HCT116 (cell line): ENCODE measurements around the gene RARS1.

Experiments used
- EZH2 ChIP-seq: fragments of 200-600 bp; sonication (generic); IDR thresholded peaks from 2 replicates; pipeline ENCODE4 v1.6.1; 2017; ENCODE audit warnings: antibody characterized with exemption, mixed run types
- EZH2phosphoT487 ChIP-seq: fragments of 200-600 bp; IDR thresholded peaks from 2 replicates; pipeline ENCODE4 v1.6.1; 2018; ENCODE audit warnings: antibody characterized with exemption, borderline replicate concordance
- FOSL1 ChIP-seq: IDR thresholded peaks from 2 replicates; pipeline ENCODE4 v1.6.1; 2012; ENCODE audit warnings: low read depth
- POLR2A ChIP-seq: IDR thresholded peaks from 2 replicates; pipeline ENCODE4 v1.7.0; 2011; ENCODE audit warnings: borderline replicate concordance; ENCODE audit not compliant: insufficient read depth, insufficient read length; ENCODE audit errors: extremely low read depth
- POLR2AphosphoS5 ChIP-seq: IDR thresholded peaks from 2 replicates; pipeline ENCODE4 v1.6.1; 2011; ENCODE audit warnings: mild to moderate bottlenecking, low read depth, low read length, moderate library complexity
- RAD21 ChIP-seq: IDR thresholded peaks from 2 replicates; pipeline ENCODE4 v1.6.1; 2012; ENCODE audit warnings: low read depth, mild to moderate bottlenecking
- SP1 ChIP-seq: IDR thresholded peaks from 2 replicates; pipeline ENCODE4 v1.6.1; 2012; ENCODE audit warnings: low read depth
- SRF ChIP-seq: IDR thresholded peaks from 2 replicates; pipeline ENCODE4 v1.6.1; 2012; ENCODE audit warnings: low read depth
- TCF7L2 ChIP-seq: IDR thresholded peaks from 2 replicates; pipeline ENCODE4 v1.7.0; 2011; ENCODE audit warnings: borderline replicate concordance, inconsistent platforms; ENCODE audit not compliant: insufficient read depth, insufficient read length; ENCODE audit errors: extremely low read depth
- YY1 ChIP-seq: IDR thresholded peaks from 2 replicates; pipeline ENCODE4 v1.6.1; 2011; ENCODE audit warnings: low read length, low read depth, moderate library complexity, mild to moderate bottlenecking; ENCODE audit not compliant: insufficient replicate concordance; ENCODE audit errors: extremely low read depth
- ZNF274 ChIP-seq: fragments of 200-500 bp; sonication (Bioruptor generic); IDR thresholded peaks from 2 replicates; pipeline ENCODE4 v1.6.1; 2014; ENCODE audit warnings: mild to moderate bottlenecking, low read depth, low read length, inconsistent platforms
- TF ChIP-seq, protein P1 (sequence below), 3 experiments: fragments of 200-600 bp in 1 of 3; sonication (generic) in 1 of 3; IDR thresholded peaks in 2 of 3; conservative IDR thresholded peaks in 1 of 3; 2 replicates each; pipeline ENCODE4 v1.5.1; 2012 to 2017; ENCODE audit warnings: low read depth in 2 of 3, low read length in 2 of 3, antibody characterized with exemption in 1 of 3, borderline replicate concordance in 1 of 3, control low read depth in 1 of 3, mild to moderate bottlenecking in 1 of 3, mixed read lengths in 1 of 3, mixed run types in 1 of 3, moderate library complexity in 1 of 3; ENCODE audit not compliant: insufficient read depth in 1 of 3
- TF ChIP-seq, protein P2 (sequence below): IDR thresholded peaks from 2 replicates; pipeline ENCODE4 v1.6.1; 2012; ENCODE audit warnings: low read depth
- TF ChIP-seq, protein P3 (sequence below): IDR thresholded peaks from 2 replicates; pipeline ENCODE4 v1.6.1; 2012

DNA sequence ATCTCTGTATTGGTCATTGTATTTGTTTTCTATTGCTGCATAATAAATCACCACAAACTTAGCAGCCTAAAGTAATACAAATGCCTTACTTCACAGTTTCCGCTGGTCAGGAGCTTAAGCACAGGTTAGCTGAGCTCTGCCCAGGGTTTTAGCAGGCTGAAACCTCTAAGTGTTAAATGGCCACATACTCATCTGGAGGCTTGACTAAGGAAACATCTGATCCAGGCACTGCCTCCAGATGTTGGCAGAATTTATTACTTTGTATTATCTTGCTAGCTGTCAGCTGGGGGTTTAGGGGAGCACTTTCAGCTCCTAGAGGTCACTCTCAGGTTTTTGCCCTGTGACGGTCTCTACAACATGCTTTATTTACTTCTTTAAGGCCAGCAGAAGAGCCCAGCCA lies 23.2 kb upstream of the RARS1 start:
- TF ChIP-seq FOSL1: no peak
- TF ChIP-seq, protein P1, sequence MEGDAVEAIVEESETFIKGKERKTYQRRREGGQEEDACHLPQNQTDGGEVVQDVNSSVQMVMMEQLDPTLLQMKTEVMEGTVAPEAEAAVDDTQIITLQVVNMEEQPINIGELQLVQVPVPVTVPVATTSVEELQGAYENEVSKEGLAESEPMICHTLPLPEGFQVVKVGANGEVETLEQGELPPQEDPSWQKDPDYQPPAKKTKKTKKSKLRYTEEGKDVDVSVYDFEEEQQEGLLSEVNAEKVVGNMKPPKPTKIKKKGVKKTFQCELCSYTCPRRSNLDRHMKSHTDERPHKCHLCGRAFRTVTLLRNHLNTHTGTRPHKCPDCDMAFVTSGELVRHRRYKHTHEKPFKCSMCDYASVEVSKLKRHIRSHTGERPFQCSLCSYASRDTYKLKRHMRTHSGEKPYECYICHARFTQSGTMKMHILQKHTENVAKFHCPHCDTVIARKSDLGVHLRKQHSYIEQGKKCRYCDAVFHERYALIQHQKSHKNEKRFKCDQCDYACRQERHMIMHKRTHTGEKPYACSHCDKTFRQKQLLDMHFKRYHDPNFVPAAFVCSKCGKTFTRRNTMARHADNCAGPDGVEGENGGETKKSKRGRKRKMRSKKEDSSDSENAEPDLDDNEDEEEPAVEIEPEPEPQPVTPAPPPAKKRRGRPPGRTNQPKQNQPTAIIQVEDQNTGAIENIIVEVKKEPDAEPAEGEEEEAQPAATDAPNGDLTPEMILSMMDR (IDR thresholded peaks at IDR 0.05 in 2 of 3, conservative IDR thresholded peaks at IDR 0.05 in 1 of 3; ENCODE audit: borderline replicate concordance in 1 of 3, insufficient read depth in 1 of 3, low read depth in 2 of 3, low read length in 2 of 3): no peak
- TF ChIP-seq, protein P2, sequence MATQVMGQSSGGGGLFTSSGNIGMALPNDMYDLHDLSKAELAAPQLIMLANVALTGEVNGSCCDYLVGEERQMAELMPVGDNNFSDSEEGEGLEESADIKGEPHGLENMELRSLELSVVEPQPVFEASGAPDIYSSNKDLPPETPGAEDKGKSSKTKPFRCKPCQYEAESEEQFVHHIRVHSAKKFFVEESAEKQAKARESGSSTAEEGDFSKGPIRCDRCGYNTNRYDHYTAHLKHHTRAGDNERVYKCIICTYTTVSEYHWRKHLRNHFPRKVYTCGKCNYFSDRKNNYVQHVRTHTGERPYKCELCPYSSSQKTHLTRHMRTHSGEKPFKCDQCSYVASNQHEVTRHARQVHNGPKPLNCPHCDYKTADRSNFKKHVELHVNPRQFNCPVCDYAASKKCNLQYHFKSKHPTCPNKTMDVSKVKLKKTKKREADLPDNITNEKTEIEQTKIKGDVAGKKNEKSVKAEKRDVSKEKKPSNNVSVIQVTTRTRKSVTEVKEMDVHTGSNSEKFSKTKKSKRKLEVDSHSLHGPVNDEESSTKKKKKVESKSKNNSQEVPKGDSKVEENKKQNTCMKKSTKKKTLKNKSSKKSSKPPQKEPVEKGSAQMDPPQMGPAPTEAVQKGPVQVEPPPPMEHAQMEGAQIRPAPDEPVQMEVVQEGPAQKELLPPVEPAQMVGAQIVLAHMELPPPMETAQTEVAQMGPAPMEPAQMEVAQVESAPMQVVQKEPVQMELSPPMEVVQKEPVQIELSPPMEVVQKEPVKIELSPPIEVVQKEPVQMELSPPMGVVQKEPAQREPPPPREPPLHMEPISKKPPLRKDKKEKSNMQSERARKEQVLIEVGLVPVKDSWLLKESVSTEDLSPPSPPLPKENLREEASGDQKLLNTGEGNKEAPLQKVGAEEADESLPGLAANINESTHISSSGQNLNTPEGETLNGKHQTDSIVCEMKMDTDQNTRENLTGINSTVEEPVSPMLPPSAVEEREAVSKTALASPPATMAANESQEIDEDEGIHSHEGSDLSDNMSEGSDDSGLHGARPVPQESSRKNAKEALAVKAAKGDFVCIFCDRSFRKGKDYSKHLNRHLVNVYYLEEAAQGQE: no peak
- TF ChIP-seq, protein P3, sequence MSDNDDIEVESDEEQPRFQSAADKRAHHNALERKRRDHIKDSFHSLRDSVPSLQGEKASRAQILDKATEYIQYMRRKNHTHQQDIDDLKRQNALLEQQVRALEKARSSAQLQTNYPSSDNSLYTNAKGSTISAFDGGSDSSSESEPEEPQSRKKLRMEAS: no peak
- TF ChIP-seq RAD21: no peak
- no peak for TF ChIP-seq EZH2phosphoT487
- no peak for TF ChIP-seq TCF7L2
- no peak for TF ChIP-seq SRF
- TF ChIP-seq YY1: no peak
- TF ChIP-seq ZNF274: no peak
- TF ChIP-seq POLR2AphosphoS5: no peak
- no peak for TF ChIP-seq EZH2
- TF ChIP-seq SP1: no peak
- TF ChIP-seq POLR2A: no peak
